Neural cell (in vitro differentiated cells): ENCODE data around the gene HDLBP.
"Not testable (repeated sequence)": the region's sequence is repeated elsewhere in the genome, so short reads cannot be mapped to it uniquely, and the experiment has no call there.

Experiments used
- EZH2 ChIP-seq: fragments of 200-600, 300-800 bp; shearing (Covaris generic), sonication (generic); IDR thresholded peaks from 2 replicates; pipeline ENCODE4 v1.6.1; 2014; ENCODE audit warnings: antibody characterized with exemption, low read length, borderline replicate concordance, mild to moderate bottlenecking; ENCODE audit not compliant: insufficient read depth, poor library complexity, severe bottlenecking
- POLR2AphosphoS5 ChIP-seq: IDR thresholded peaks from 2 replicates; pipeline ENCODE4 v1.6.1; 2012
- SMC3 ChIP-seq: fragments of 450-650 bp; conservative IDR thresholded peaks from 2 replicates; pipeline ENCODE4 v1.6.1; 2014; ENCODE audit warnings: antibody characterized with exemption, mild to moderate bottlenecking, moderate library complexity; ENCODE audit not compliant: poor library complexity
- TAF1 ChIP-seq: IDR thresholded peaks from 2 replicates; pipeline ENCODE4 v1.6.1; 2012; ENCODE audit warnings: low read depth
- TF ChIP-seq, protein P1 (sequence below): fragments of 450-650 bp; IDR thresholded peaks from 2 replicates; pipeline ENCODE4 v1.5.1; 2014; ENCODE audit warnings: antibody characterized with exemption, mild to moderate bottlenecking, moderate library complexity; ENCODE audit not compliant: poor library complexity, severe bottlenecking

DNA sequence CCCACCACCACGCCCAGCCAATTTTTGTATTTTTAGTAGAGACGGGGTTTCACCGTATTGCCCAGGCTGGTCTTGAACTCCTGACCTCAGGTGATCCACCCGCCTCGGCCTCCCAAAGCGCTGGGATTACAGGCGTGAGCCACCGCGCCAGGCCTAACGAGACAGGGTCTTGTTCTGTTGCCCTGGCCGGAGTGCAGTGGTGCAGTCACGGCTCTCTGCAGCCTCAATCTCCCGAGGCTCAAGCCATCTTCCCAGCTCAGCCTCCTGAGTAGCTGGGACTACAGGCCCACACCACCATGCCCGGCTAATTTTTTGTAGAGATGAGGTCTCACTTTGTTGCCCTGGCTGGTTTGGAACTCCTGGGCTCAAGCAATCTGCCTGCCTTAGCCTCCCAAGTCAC, 118.2 kb downstream of the HDLBP start:
- TF ChIP-seq, protein P1, sequence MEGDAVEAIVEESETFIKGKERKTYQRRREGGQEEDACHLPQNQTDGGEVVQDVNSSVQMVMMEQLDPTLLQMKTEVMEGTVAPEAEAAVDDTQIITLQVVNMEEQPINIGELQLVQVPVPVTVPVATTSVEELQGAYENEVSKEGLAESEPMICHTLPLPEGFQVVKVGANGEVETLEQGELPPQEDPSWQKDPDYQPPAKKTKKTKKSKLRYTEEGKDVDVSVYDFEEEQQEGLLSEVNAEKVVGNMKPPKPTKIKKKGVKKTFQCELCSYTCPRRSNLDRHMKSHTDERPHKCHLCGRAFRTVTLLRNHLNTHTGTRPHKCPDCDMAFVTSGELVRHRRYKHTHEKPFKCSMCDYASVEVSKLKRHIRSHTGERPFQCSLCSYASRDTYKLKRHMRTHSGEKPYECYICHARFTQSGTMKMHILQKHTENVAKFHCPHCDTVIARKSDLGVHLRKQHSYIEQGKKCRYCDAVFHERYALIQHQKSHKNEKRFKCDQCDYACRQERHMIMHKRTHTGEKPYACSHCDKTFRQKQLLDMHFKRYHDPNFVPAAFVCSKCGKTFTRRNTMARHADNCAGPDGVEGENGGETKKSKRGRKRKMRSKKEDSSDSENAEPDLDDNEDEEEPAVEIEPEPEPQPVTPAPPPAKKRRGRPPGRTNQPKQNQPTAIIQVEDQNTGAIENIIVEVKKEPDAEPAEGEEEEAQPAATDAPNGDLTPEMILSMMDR: not testable (repeated sequence)
- TF ChIP-seq POLR2AphosphoS5, SMC3, TAF1, EZH2: not testable (repeated sequence)
